ENCODE results near the gene TSR1.
"Not testable (repeated sequence)": the region's sequence is repeated elsewhere in the genome, so short reads cannot be mapped to it uniquely, and the experiment has no call there.

TSR1 gene

GRCh38 chr17:2316916-2317205 is 19.4 kb downstream of the TSR1 start:
- not testable (repeated sequence) for H4K8ac ChIP-seq (ENCODE audit: low read depth, low read length); H3K79me1 ChIP-seq (ENCODE audit: low read depth, low read length); H3K9ac ChIP-seq (ENCODE audit: low read depth, low read length, poor library complexity); H3K23ac ChIP-seq (ENCODE audit: low read depth, low read length, poor library complexity); H3K4me2 ChIP-seq (ENCODE audit: insufficient read depth, low read length, poor library complexity, severe bottlenecking); H3K27ac ChIP-seq (replicated peaks; ENCODE audit: low read length); H2BK120ac ChIP-seq (ENCODE audit: low read depth, low read length); H2BK5ac ChIP-seq (ENCODE audit: low read length); DNase-seq (ENCODE audit: low spot score); H3K9me3 ChIP-seq (replicated peaks in 1 of 2; ENCODE audit: control insufficient read depth in 2 of 2, insufficient read depth in 1 of 2, low read depth in 1 of 2, low read length in 2 of 2); H2BK12ac ChIP-seq (ENCODE audit: low read length); H2AK5ac ChIP-seq (ENCODE audit: low read depth, low read length); H3K4ac ChIP-seq (ENCODE audit: low read length); H4K91ac ChIP-seq (ENCODE audit: low read depth, low read length, poor library complexity); H2BK15ac ChIP-seq (ENCODE audit: low read length); H3K18ac ChIP-seq (ENCODE audit: low read length); H3K14ac ChIP-seq (ENCODE audit: low read length); H2AFZ ChIP-seq (ENCODE audit: low read length); H3K27me3 ChIP-seq (ENCODE audit: control insufficient read depth in 3 of 3, insufficient read depth in 3 of 3, low read depth in 1 of 3, low read length in 3 of 3); H3K4me1 ChIP-seq (ENCODE audit: control insufficient read depth in 2 of 2, insufficient read depth in 1 of 2, low read depth in 1 of 2, low read length in 2 of 2); H3K4me3 ChIP-seq (ENCODE audit: low read length in 2 of 2)
- WGBS, 2 donors (ENCODE audit: extremely low coverage in 2 of 2, insufficient read length in 2 of 2, insufficient replicate concordance in 1 of 2): no CpG with 5 or more reads among the region's 7 CpGs
- peaks cover 8 to 33% of the 10 kb centered on the region in 2 donors for H3K36me3 ChIP-seq (replicated peaks in 1 of 2; ENCODE audit: control insufficient read depth in 2 of 2, insufficient read depth in 2 of 2, low read length in 2 of 2)

DNA sequence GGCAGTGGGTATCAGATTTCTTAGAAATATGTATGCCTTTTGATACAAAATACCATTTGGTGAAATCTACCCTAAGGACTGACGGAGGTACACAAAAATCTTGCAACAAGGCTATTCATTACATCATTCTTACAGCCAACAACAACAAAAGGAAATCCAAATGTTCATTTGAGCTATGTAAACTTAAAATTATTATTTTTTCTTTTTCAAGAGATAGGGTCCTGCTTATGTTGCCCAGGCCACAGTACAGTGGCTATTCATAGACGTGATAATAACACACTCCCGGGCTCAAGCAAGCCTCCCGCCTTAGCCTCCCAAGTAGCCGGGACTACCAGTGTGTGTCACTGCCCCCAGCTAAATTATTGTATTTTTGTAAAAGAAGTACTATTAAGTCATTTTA is 23.5 kb downstream of the TSR1 start:
- H3K14ac ChIP-seq (ENCODE audit: low read length): no peak overlapping the region
- H2AK5ac ChIP-seq (ENCODE audit: low read depth, low read length): no peak overlapping the region
- H3K18ac ChIP-seq (ENCODE audit: low read length): no peak overlapping the region
- peaks cover 2 to 24% of the 10 kb centered on the region in 2 donors for H3K36me3 ChIP-seq (replicated peaks in 1 of 2; ENCODE audit: control insufficient read depth in 2 of 2, insufficient read depth in 2 of 2, low read length in 2 of 2)
- no peaks in the 10 kb centered on the region for H3K79me1 ChIP-seq (ENCODE audit: low read depth, low read length)
- H4K8ac ChIP-seq (ENCODE audit: low read depth, low read length): no peak overlapping the region
- H2BK12ac ChIP-seq (ENCODE audit: low read length): no peak overlapping the region
- no peak overlapping the region for H3K4me2 ChIP-seq (ENCODE audit: insufficient read depth, low read length, poor library complexity, severe bottlenecking)
- H2BK15ac ChIP-seq (ENCODE audit: low read length): no peak overlapping the region
- no peak for DNase-seq (ENCODE audit: low spot score)
- no peak overlapping the region for H3K4me3 ChIP-seq (ENCODE audit: low read length in 2 of 2)
- no peak overlapping the region for H3K23ac ChIP-seq (ENCODE audit: low read depth, low read length, poor library complexity)
- H4K91ac ChIP-seq (ENCODE audit: low read depth, low read length, poor library complexity): no peak overlapping the region
- H3K4ac ChIP-seq (ENCODE audit: low read length): no peak overlapping the region
- no peaks in the 10 kb centered on the region for H3K27me3 ChIP-seq (ENCODE audit: control insufficient read depth in 3 of 3, insufficient read depth in 3 of 3, low read depth in 1 of 3, low read length in 3 of 3)
- no peak overlapping the region for H2AFZ ChIP-seq (ENCODE audit: low read length)
- H2BK120ac ChIP-seq (ENCODE audit: low read depth, low read length): no peak overlapping the region
- H2BK5ac ChIP-seq (ENCODE audit: low read length): no peak overlapping the region
- no CpG with 5 or more reads among the region's 5 CpGs for WGBS, 2 donors (ENCODE audit: extremely low coverage in 2 of 2, insufficient read length in 2 of 2, insufficient replicate concordance in 1 of 2)
- no peak overlapping the region for H3K9ac ChIP-seq (ENCODE audit: low read depth, low read length, poor library complexity)
- H3K4me1 ChIP-seq (ENCODE audit: control insufficient read depth in 2 of 2, insufficient read depth in 1 of 2, low read depth in 1 of 2, low read length in 2 of 2): no peaks in the 10 kb centered on the region
- H3K9me3 ChIP-seq (replicated peaks in 1 of 2; ENCODE audit: control insufficient read depth in 2 of 2, insufficient read depth in 1 of 2, low read depth in 1 of 2, low read length in 2 of 2): no peaks in the 10 kb centered on the region
- no peak overlapping the region for H3K27ac ChIP-seq (replicated peaks; ENCODE audit: low read length)

- no peak overlapping the region for H2AFZ ChIP-seq (ENCODE audit: low read length)
- H2BK15ac ChIP-seq (ENCODE audit: low read length): no peak overlapping the region
- WGBS, 2 donors (ENCODE audit: extremely low coverage in 2 of 2, insufficient read length in 2 of 2, insufficient replicate concordance in 1 of 2): no CpG with 5 or more reads among the region's 6 CpGs
- no peak overlapping the region for H3K23ac ChIP-seq (ENCODE audit: low read depth, low read length, poor library complexity)
- peaks cover 6 to 32% of the 10 kb centered on the region in 2 donors for H3K36me3 ChIP-seq (replicated peaks in 1 of 2; ENCODE audit: control insufficient read depth in 2 of 2, insufficient read depth in 2 of 2, low read length in 2 of 2)
- no peak overlapping the region for H3K4me2 ChIP-seq (ENCODE audit: insufficient read depth, low read length, poor library complexity, severe bottlenecking)
- no peak overlapping the region for H3K4me3 ChIP-seq (ENCODE audit: low read length in 2 of 2)
- H2BK120ac ChIP-seq (ENCODE audit: low read depth, low read length): no peak overlapping the region
- no peak overlapping the region for H3K4ac ChIP-seq (ENCODE audit: low read length)
- no peak overlapping the region for H4K91ac ChIP-seq (ENCODE audit: low read depth, low read length, poor library complexity)
- no peak overlapping the region for H2BK12ac ChIP-seq (ENCODE audit: low read length)
- H3K18ac ChIP-seq (ENCODE audit: low read length): no peak overlapping the region
- H3K27ac ChIP-seq (replicated peaks; ENCODE audit: low read length): no peak overlapping the region
- H2BK5ac ChIP-seq (ENCODE audit: low read length): no peak overlapping the region
- peaks cover 2% of the 10 kb centered on the region for H3K79me1 ChIP-seq (ENCODE audit: low read depth, low read length)
- no peak overlapping the region for H4K8ac ChIP-seq (ENCODE audit: low read depth, low read length)
- H3K27me3 ChIP-seq (ENCODE audit: control insufficient read depth in 3 of 3, insufficient read depth in 3 of 3, low read depth in 1 of 3, low read length in 3 of 3): no peaks in the 10 kb centered on the region
- H3K4me1 ChIP-seq (ENCODE audit: control insufficient read depth in 2 of 2, insufficient read depth in 1 of 2, low read depth in 1 of 2, low read length in 2 of 2): no peaks in the 10 kb centered on the region
- no peak overlapping the region for H3K9ac ChIP-seq (ENCODE audit: low read depth, low read length, poor library complexity)
- no peak overlapping the region for H2AK5ac ChIP-seq (ENCODE audit: low read depth, low read length)
- no peak overlapping the region for H3K14ac ChIP-seq (ENCODE audit: low read length)
- no peak for DNase-seq (ENCODE audit: low spot score)
- H3K9me3 ChIP-seq (replicated peaks in 1 of 2; ENCODE audit: control insufficient read depth in 2 of 2, insufficient read depth in 1 of 2, low read depth in 1 of 2, low read length in 2 of 2): no peaks in the 10 kb centered on the region
Observed at GRCh38 chr17:2309338-2310154, 26.7 kb downstream of the TSR1 start.

GRCh38 chr17:2304931-2305330 is 31.3 kb downstream of the TSR1 start:
- Histone ChIP-seq H3K9me3 (replicated peaks in 1 of 2; ENCODE audit: control insufficient read depth in 2 of 2, insufficient read depth in 1 of 2, low read depth in 1 of 2, low read length in 2 of 2) (peaks cover 0 to 10% of the 10 kb centered on the region in 2 donors), H2AFZ (ENCODE audit: low read length) (no peak overlapping the region), H3K27me3 (ENCODE audit: control insufficient read depth in 3 of 3, insufficient read depth in 3 of 3, low read depth in 1 of 3, low read length in 3 of 3) (no peaks in the 10 kb centered on the region), H3K4me3 (ENCODE audit: low read length in 2 of 2) (peak overlapping the region in 1 of 2 donors; percentile 97), H3K4ac (ENCODE audit: low read length) (no peak overlapping the region), H2BK15ac (ENCODE audit: low read length) (no peak overlapping the region), H2BK5ac (ENCODE audit: low read length) (no peak overlapping the region), H3K14ac (ENCODE audit: low read length) (no peak overlapping the region), H3K36me3 (replicated peaks in 1 of 2; ENCODE audit: control insufficient read depth in 2 of 2, insufficient read depth in 2 of 2, low read length in 2 of 2) (peaks cover 6 to 44% of the 10 kb centered on the region in 2 donors), H4K91ac (ENCODE audit: low read depth, low read length, poor library complexity) (no peak overlapping the region), H4K8ac (ENCODE audit: low read depth, low read length) (no peak overlapping the region), H2BK12ac (ENCODE audit: low read length) (no peak overlapping the region), H3K27ac (replicated peaks; ENCODE audit: low read length) (no peak overlapping the region), H3K9ac (ENCODE audit: low read depth, low read length, poor library complexity) (no peak overlapping the region), H3K23ac (ENCODE audit: low read depth, low read length, poor library complexity) (no peak overlapping the region), H3K4me1 (ENCODE audit: control insufficient read depth in 2 of 2, insufficient read depth in 1 of 2, low read depth in 1 of 2, low read length in 2 of 2) (peaks cover 0 to 5% of the 10 kb centered on the region in 2 donors), H3K79me1 (ENCODE audit: low read depth, low read length) (peaks cover 4% of the 10 kb centered on the region), H2BK120ac (ENCODE audit: low read depth, low read length) (no peak overlapping the region), H3K18ac (ENCODE audit: low read length) (no peak overlapping the region), H3K4me2 (ENCODE audit: insufficient read depth, low read length, poor library complexity, severe bottlenecking) (no peak overlapping the region), H2AK5ac (ENCODE audit: low read depth, low read length) (no peak overlapping the region)
- DNase-seq (ENCODE audit: low spot score): no peak
- WGBS, 2 donors (ENCODE audit: extremely low coverage in 2 of 2, insufficient read length in 2 of 2, insufficient replicate concordance in 1 of 2): no CpG with 5 or more reads among the region's 4 CpGs
